ENCODE results near the gene LUM.

The LUM gene

DNA sequence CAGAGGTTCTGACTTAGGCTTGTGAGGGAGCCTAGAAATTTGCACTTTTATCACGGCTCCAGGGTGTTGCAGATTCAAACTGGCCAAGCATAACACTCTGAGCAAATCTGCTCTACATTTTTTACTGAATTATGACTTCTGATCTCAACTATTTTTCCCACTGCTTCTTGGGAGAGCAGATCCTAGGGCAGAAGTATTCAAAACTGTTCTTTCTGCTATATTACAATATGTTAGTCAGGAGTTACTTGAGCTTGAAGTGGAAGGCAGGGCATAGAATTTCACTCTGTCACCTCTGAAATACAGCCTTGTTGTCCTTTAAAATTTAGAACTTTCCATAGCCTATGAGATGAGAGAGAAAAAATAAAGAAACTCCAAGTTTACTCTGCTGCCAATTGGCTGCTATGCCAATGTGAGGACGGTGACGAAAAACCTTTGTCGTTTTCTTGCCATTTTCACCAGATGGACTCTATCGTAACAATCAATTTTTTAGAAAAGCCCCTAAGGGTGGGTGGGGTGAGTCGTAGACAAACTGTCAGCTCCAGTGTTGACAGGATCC is 37.1 kb downstream of the LUM start:
- no peak for DNase-seq (ENCODE audit: low spot score)

DNA sequence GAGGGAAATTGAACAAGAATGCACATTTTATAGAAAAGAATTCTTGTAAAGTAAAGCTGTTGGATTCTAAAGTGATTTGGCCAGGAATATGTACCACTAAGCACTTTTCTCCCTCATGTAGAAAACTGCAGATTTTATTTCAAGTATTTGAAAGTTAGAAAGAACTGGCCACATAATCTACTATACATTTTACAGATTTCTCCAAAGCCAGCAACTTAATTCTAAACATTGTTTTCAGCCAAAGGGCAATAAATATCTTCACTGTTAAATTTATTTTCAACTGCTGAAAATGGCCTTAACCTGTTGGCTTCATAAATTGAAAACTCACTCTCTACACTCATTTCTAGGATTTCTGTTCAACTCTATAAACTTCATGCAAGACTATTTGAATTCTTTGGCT is 37.9 kb downstream of the LUM start:
- DNase-seq (ENCODE audit: low spot score) = no peak

DNA sequence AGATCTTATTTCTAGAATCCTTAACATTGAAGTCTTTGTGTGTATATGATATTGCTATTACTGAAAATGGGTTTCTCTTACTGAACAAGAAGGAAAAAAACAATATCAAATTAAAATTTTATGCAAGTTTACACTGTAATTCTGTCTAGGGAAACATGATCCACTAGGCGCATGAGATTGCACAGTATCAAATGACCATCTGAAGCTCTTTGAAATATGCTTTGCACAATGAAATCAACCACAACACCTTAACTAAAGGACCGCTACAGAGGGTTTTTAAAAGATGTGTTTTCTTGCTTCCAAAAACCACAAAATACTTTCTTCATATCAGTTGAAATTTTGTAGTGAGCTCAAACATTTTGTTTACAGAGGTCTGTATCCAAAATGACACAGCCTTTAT is 38.4 kb downstream of the LUM start:
- no peak for DNase-seq (ENCODE audit: low spot score)

GRCh38 chr12:91070936-91071335 is 40.4 kb downstream of the LUM start:
- no peak for DNase-seq (ENCODE audit: low spot score)

GRCh38 chr12:91065396-91065795 is 45.9 kb downstream of the LUM start:
- DNase-seq (ENCODE audit: low spot score) = no peak

- no peak for DNase-seq (ENCODE audit: low spot score)
Measured at GRCh38 chr12:91064640-91065039, 46.7 kb downstream of the LUM start.

DNA sequence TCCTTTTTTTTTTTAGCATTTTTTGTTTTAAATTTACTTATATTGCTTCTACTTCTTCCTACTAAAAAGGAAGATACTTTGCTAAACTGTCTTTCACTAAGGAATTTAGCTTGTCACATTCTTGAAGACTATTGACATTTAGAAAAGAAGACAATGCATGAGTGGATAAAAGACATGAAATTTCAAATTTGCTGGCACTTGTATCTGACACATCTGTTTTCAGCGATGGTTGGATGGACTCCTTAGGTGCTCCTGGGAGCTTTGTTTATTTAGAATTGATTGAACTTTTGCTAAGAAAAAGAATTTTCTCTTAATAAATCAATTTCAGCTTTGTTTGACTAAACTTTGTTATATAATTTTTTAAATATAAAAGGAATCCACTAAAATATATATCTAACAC is 50.2 kb downstream of the LUM start:
- no peak for DNase-seq (ENCODE audit: low spot score)

- no peak for DNase-seq (ENCODE audit: low spot score)
Measured at GRCh38 chr12:91059211-91059610, 52.1 kb downstream of the LUM start.

GRCh38 chr12:91058786-91059185 is 52.5 kb downstream of the LUM start:
- DNase-seq (ENCODE audit: low spot score) = no peak

DNA sequence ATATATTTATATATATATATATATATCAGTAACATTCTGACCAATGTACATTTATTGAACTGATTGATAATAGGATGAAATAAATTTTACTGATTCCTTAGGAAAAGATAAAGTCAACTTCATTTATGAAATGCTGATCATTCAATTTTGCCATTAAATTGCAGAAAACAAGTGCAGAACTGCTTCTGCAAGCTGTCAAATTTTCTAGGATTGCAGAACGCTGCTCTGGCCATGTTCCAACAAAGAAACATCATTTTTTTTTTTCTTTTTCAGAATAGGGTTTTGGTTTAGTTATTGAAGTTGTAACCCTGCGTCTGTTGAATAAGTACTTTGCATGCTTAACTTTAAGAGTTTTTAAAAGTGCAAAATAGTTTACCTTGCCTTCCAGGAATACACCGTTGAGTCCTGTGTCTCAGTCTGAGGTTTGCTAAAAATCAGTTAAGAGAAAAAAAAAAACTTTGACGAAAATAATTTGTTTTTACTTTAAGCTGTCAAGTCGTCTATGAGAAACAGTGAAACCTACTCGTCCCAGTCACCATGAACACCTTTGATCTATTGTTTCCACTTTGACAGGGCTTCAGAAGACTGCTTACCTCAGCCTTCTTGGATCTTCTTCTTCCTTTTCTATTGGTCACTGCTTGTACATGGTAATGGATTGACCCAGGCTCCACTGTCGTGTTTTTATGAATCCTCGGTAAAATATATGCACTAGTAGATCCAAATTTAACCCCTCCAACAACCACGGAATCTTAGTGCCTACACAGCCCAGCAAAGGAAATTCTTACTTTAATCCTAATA is 53.7 kb downstream of the LUM start, which contains the start of gene KERA:
Gene KERA (minus strand): TSS at position 657 of the 798 bp plus-strand sequence. CDS start 1,743 bp downstream, outside the sequence.
- DNase-seq (ENCODE audit: low spot score) = no peak

DNA sequence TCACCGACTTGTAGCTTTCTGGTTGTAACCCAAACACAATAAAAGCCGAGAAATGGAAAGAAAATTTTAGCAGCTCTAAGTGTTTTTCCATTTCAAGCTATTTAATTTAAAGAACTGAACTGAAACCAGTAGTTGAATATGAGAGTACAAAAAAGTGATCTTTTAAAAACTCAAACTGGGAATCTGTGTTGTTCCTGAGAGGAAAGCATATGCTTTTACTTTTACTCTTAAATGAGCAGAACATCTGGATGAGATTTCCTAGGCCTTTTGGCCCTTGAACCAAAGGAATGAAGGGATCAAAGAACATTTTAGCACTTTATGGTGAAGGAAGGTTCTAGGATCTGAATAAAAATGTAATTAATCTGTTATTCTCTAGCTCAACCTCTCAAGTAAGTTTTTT is 54.8 kb downstream of the LUM start:
- no peak for DNase-seq (ENCODE audit: low spot score)

GRCh38 chr12:91055976-91056375 is 55.3 kb downstream of the LUM start:
- DNase-seq (ENCODE audit: low spot score) = no peak

DNA sequence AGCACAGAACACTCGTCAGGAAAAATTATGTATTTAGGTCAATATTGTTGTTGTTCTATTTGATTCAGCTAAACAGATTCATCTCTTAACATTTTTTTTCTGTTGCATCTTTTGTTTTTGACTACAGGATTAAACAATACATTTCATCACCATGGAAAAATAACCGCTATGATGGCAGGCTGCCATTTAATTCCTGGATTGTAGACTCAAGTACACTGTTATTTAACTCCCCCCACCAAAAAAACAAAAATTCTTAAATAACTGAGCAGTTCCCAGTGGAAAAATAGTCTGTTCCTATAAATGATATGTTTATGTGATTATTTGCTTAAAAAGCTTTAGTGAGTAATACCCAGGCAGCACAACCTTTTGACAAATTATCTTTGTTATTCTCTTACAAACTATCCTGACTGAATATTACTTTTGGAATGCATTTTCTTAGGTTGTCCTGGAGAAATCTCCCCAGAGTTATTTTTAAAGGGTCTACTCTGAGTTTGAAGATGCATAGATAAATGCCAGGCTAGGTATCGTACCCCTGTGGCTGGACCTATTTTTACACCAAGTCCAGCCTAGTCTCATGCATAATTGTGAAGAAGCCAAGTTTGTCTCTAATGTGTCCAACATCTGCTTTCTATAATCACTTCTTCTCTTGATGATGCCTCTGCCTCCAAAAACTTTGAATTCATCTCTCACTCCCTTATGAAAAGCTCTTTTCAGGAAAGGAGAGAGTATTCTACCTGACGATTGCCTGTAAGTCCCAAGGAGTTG is 57.2 kb downstream of the LUM start:
- DNase-seq (ENCODE audit: low spot score) = peak; percentile 65

All from left forelimb (tissue), 1 donor.